B cell (primary cell): ENCODE measurements around the gene VPS37C.

ENCODE experiments used
- CTCF ChIP-seq: fragments of 200-600 bp; IDR thresholded peaks from one replicate; pipeline ENCODE4 v1.8.0; 2022; ENCODE audit warnings: antibody characterized with exemption, mild to moderate bottlenecking
- EZH2 ChIP-seq: IDR thresholded peaks from 2 replicates; pipeline ENCODE4 v1.6.1; 2012; ENCODE audit warnings: borderline replicate concordance, low read depth, mild to moderate bottlenecking, moderate library complexity, low read length; ENCODE audit not compliant: insufficient read depth, poor library complexity, severe bottlenecking

DNA sequence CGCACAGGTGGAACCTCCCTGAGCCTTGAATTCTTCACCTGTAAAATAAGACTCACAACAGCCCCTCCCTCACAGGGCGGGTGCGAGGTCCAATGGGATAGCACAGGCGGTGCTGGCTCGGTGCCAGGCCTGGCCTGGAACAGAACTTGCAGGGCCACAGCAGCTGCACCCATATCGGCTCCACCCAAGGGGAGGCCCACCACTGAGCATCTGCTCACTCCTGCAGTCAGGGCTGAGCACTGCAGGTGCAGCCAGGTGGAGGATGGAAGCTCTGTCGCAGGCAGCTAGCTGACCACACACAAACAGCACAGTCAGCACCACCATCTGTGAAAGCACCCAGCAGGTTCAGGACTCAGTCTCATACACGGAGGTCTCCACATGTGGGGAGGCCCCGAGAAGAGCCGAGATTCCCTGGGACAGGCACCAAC lies 19.6 kb downstream of the VPS37C start:
- no peak for TF ChIP-seq CTCF
- TF ChIP-seq EZH2, result no peak
